OCI-LY7 (cell line): Measurements from ENCODE around the gene SNAP47. TPM values are rescaled to one million over a fixed set of nuclear protein-coding genes. Genes with fewer than 3 reads are reported as not detected.

ENCODE experiments used
- BruUV-seq: library from RNA; stranded (reverse); fragments of 400-500 nt; replicated peaks from 2 replicates; lab custom pipeline; 2021; lab: Mats Ljungman, UMichigan
- CTCF ChIA-PET: fragments of 300-600 bp; sonication (Branson Sonifier 250); formaldehyde crosslinking; loops from one replicate; lab custom pipeline; 2022; ENCODE audit warnings: antibody characterized with exemption; ENCODE audit not compliant: unreplicated experiment; lab: Charles Lee
- POLR2A ChIA-PET: fragments of 300-600 bp; sonication (Branson Sonifier 250); formaldehyde crosslinking; loops from one replicate; lab custom pipeline; 2022; ENCODE audit warnings: antibody characterized with exemption; lab: Charles Lee
- DNase-seq: peaks from one replicate; pipeline ENCODE4 v3.0.0-alpha.2; 2015; ENCODE audit warnings: low spot score
- H2AFZ ChIP-seq: fragments of 200-600 bp; sonication (generic), shearing (Covaris generic); 2 replicates; pipeline ENCODE4 v1.6.1; 2014; ENCODE audit warnings: mild to moderate bottlenecking, antibody characterized with exemption, low read length, moderate library complexity
- H3K27ac ChIP-seq: fragments of 200-600 bp; sonication (generic); 2 replicates; pipeline ENCODE4 v1.5.1; 2014; ENCODE audit warnings: mixed run types, low read depth, mild to moderate bottlenecking, moderate library complexity, low read length, inconsistent platforms; ENCODE audit not compliant: poor library complexity, severe bottlenecking
- H3K36me3 ChIP-seq: fragments of 200-600 bp; sonication (generic); 2 replicates; pipeline ENCODE4 v1.6.1; 2014; ENCODE audit warnings: mild to moderate bottlenecking, antibody characterized with exemption, low read length, moderate library complexity, mixed read lengths; ENCODE audit not compliant: insufficient read depth
- H3K4me1 ChIP-seq: fragments of 200-600 bp; sonication (generic); 2 replicates; pipeline ENCODE4 v1.5.1; 2014; ENCODE audit warnings: mild to moderate bottlenecking, low read length; ENCODE audit not compliant: insufficient read depth, poor library complexity, severe bottlenecking
- H3K4me2 ChIP-seq: fragments of 200-600 bp; sonication (generic); 2 replicates; pipeline ENCODE4 v1.6.1; 2014; ENCODE audit warnings: mild to moderate bottlenecking, low read length
- H3K4me3 ChIP-seq: fragments of 200-600 bp; sonication (generic); 2 replicates; pipeline ENCODE4 v1.5.1; 2014; ENCODE audit warnings: mild to moderate bottlenecking, low read depth, low read length; ENCODE audit not compliant: poor library complexity, severe bottlenecking
- H3K79me2 ChIP-seq: fragments of 200-600 bp; sonication (generic); 2 replicates; pipeline ENCODE4 v1.6.1; 2016; ENCODE audit warnings: low read depth, mild to moderate bottlenecking, low read length, moderate library complexity, mixed read lengths; ENCODE audit not compliant: insufficient read depth
- H3K9me2 ChIP-seq: fragments of 200-600 bp; sonication (generic); 2 replicates; pipeline ENCODE4 v1.6.1; 2016; ENCODE audit warnings: mild to moderate bottlenecking, low read length, mixed read lengths; ENCODE audit not compliant: insufficient read depth
- H3K9me3 ChIP-seq: fragments of 200-600 bp; sonication (generic); 2 replicates; pipeline ENCODE4 v1.6.1; 2014; ENCODE audit warnings: mild to moderate bottlenecking, mixed run types, low read length, mixed read lengths
- H4K20me1 ChIP-seq: fragments of 200-600 bp; sonication (generic); 2 replicates; pipeline ENCODE4 v1.6.1; 2014; ENCODE audit warnings: mild to moderate bottlenecking, antibody characterized with exemption, low read length, moderate library complexity, mixed read lengths; ENCODE audit not compliant: insufficient read depth
- CTCF ChIP-seq: fragments of 200-600 bp; sonication (generic); conservative IDR thresholded peaks from 2 replicates; pipeline ENCODE4 v1.5.1; 2014; ENCODE audit warnings: mild to moderate bottlenecking, antibody characterized with exemption, low read length, moderate library complexity, mixed read lengths
- EZH2phosphoT487 ChIP-seq: fragments of 200-600 bp; sonication (generic); IDR thresholded peaks from 2 replicates; pipeline ENCODE4 v1.6.1; 2018; ENCODE audit warnings: low read depth, borderline replicate concordance, mild to moderate bottlenecking, mixed run types, antibody characterized with exemption, low read length, moderate library complexity, mixed read lengths
- intact Hi-C: fragments of 100-400 bp; cut with micrococcal nuclease; formaldehyde crosslinking; loops from one replicate; pipeline ENCODE4 v1.10.0; 2022; ENCODE audit not compliant: unreplicated experiment
- total RNA-seq, 2 experiments: library from RNA; depleted of rRNA in 1 of 2; stranded (reverse); fragments of >200 nt in 1 of 2; shearing (Covaris generic) in 1 of 2; gene quantifications; 2 replicates each; pipeline ENCODE4 v1.2.3, GENCODE V29; 2014 to 2022

Gene SNAP47
- total RNA-seq, 2 experiments from 2014 or later: 29.8 to 44.2 TPM

GRCh38 chr1:227816750-227817446 lies 81.7 kb downstream of the SNAP47 start:
- H4K20me1 ChIP-seq: no peaks in the 10 kb centered on the region
- no peak overlapping the region for H3K27ac ChIP-seq
- no peak overlapping the region for H2AFZ ChIP-seq
- no peaks in the 10 kb centered on the region for H3K4me1 ChIP-seq
- no peaks in the 10 kb centered on the region for H3K79me2 ChIP-seq
- TF ChIP-seq EZH2phosphoT487 (no peak), CTCF (no peak)
- H3K36me3 ChIP-seq: no peaks in the 10 kb centered on the region
- H3K9me3 ChIP-seq: no peaks in the 10 kb centered on the region
- no peak overlapping the region for H3K4me2 ChIP-seq
- intact Hi-C loops: no loop called here
- CTCF ChIA-PET: no interaction called here
- DNase-seq: no peak
- peaks cover 4% of the 10 kb centered on the region; the same call in 1 of the 2 replicates for H3K9me2 ChIP-seq
- BruUV-seq: no TSS peak
- no peak overlapping the region for H3K4me3 ChIP-seq
- POLR2A ChIA-PET: no interaction called here

- BruUV-seq: no TSS peak
- no peaks in the 10 kb centered on the region for H3K9me3 ChIP-seq
- H3K27ac ChIP-seq: no peak overlapping the region
- no peaks in the 10 kb centered on the region for H4K20me1 ChIP-seq
- no peak overlapping the region for H3K4me2 ChIP-seq
- ChIA-PET POLR2A (no interaction called here), CTCF (no interaction called here)
- DNase-seq: no peak
- H3K4me1 ChIP-seq: no peaks in the 10 kb centered on the region
- H3K79me2 ChIP-seq: no peaks in the 10 kb centered on the region
- H2AFZ ChIP-seq: no peak overlapping the region
- no peak overlapping the region for H3K4me3 ChIP-seq
- H3K36me3 ChIP-seq: no peaks in the 10 kb centered on the region
- no peak for TF ChIP-seq EZH2phosphoT487
- no peak for TF ChIP-seq CTCF
- peaks cover 4% of the 10 kb centered on the region; the same call in 1 of the 2 replicates for H3K9me2 ChIP-seq
- intact Hi-C loops: no loop called here
Measured at GRCh38 chr1:227823537-227823936, 88.3 kb downstream of the SNAP47 start.

GRCh38 chr1:227824204-227824603 lies 89.0 kb downstream of the SNAP47 start:
- no TSS peak for BruUV-seq
- POLR2A ChIA-PET: no interaction called here

More at GRCh38 chr1:227824204-227824603, 89.0 kb downstream of the SNAP47 start:
- Histone ChIP-seq H4K20me1 (no peaks in the 10 kb centered on the region), H2AFZ (no peak overlapping the region), H3K4me3 (no peak overlapping the region), H3K9me2 (peaks cover 4% of the 10 kb centered on the region; the same call in 1 of the 2 replicates), H3K9me3 (no peaks in the 10 kb centered on the region), H3K4me2 (no peak overlapping the region), H3K4me1 (no peaks in the 10 kb centered on the region), H3K36me3 (no peaks in the 10 kb centered on the region), H3K79me2 (no peaks in the 10 kb centered on the region), H3K27ac (no peak overlapping the region)
- CTCF ChIA-PET: no interaction called here
- no peak for DNase-seq
- intact Hi-C loops: no loop called here
- TF ChIP-seq EZH2phosphoT487: no peak
- no peak for TF ChIP-seq CTCF
